B cell (primary cell): ENCODE measurements around the gene ADH1A. TPM values are rescaled to one million over a fixed set of nuclear protein-coding genes. Genes with fewer than 3 reads are reported as not detected.

Experiments
- ATAC-seq: fragments of 200-7000 bp; cut with Tn5 transposase; one replicate; pipeline ENCODE4 v1.10.0; 2021; ENCODE audit warnings: low read depth, mild to moderate bottlenecking, moderate number of reproducible peaks, moderate library complexity
- CTCF ChIA-PET: fragments of 350-600 bp; sonication (Branson Sonifier 250); formaldehyde crosslinking; loops from one replicate; lab custom pipeline; 2021; ENCODE audit warnings: antibody characterized with exemption, inconsistent platforms; lab: Charles Lee
- POLR2A ChIA-PET: fragments of 350-600 bp; sonication (Branson Sonifier 250); formaldehyde crosslinking; loops from one replicate; lab custom pipeline; 2021; ENCODE audit warnings: antibody characterized with exemption; lab: Charles Lee
- DNase-seq: peaks from one replicate; pipeline ENCODE4 v3.0.0; 2013
- H2AFZ ChIP-seq: 2 replicates; pipeline ENCODE4 v1.6.1; 2012; ENCODE audit warnings: mild to moderate bottlenecking, low read depth, low read length; ENCODE audit not compliant: insufficient read depth, poor library complexity, severe bottlenecking
- H3K27ac ChIP-seq, 2 donors: 1 replicate in 1 of 2; 2 replicates in 1 of 2; pipeline ENCODE4 v1.5.1; 2012 to 2013; ENCODE audit warnings: low read length in 2 of 2, mild to moderate bottlenecking in 2 of 2, moderate library complexity in 1 of 2
- H3K27me3 ChIP-seq, 4 experiments: fragments of 200-600 bp in 1 of 4; sonication (generic) in 1 of 4; replicated peaks in 1 of 4; 1 replicate in 2 of 4; 2 replicates in 2 of 4; pipeline versions ENCODE4 v1.6.1 to v1.7.0; 2013 to 2016; ENCODE audit warnings: low read length in 3 of 4, mild to moderate bottlenecking in 2 of 4, mixed read lengths in 1 of 4, moderate library complexity in 1 of 4; ENCODE audit not compliant: insufficient read depth in 4 of 4, control insufficient read depth in 3 of 4; ENCODE audit errors: control extremely low read depth in 1 of 4
- H3K36me3 ChIP-seq, 2 experiments: replicated peaks in 1 of 2; 1 replicate in 1 of 2; 2 replicates in 1 of 2; pipeline versions ENCODE4 v1.6.1 to v1.7.1; 2013; ENCODE audit warnings: low read length in 1 of 2; ENCODE audit not compliant: insufficient read depth in 2 of 2, control insufficient read depth in 1 of 2; ENCODE audit errors: control extremely low read depth in 1 of 2, extremely low read depth in 1 of 2
- H3K4me1 ChIP-seq, 2 donors: fragments of 200-600 bp in 1 of 2; sonication (generic) in 1 of 2; 1 replicate in 1 of 2; 2 replicates in 1 of 2; pipeline versions ENCODE4 v1.5.1 to v1.6.1; 2013 to 2017; ENCODE audit warnings: low read length in 2 of 2; ENCODE audit not compliant: control insufficient read depth in 2 of 2, insufficient read depth in 2 of 2
- H3K4me2 ChIP-seq: replicated peaks from 2 replicates; pipeline ENCODE3; 2012; ENCODE audit warnings: mild to moderate bottlenecking, low read depth, low read length; ENCODE audit not compliant: poor library complexity, severe bottlenecking
- H3K4me3 ChIP-seq, 5 experiments: fragments of 200-600 bp in 1 of 5; sonication (generic) in 1 of 5; 1 replicate in 3 of 5; 2 replicates in 2 of 5; pipeline versions ENCODE4 v1.5.1 to v1.7.0; 2011 to 2016; ENCODE audit warnings: low read length in 4 of 5, mild to moderate bottlenecking in 4 of 5, low read depth in 2 of 5, control low read depth in 1 of 5, moderate library complexity in 1 of 5; ENCODE audit not compliant: insufficient read depth in 1 of 5; ENCODE audit errors: control extremely low read depth in 1 of 5, extremely low read depth in 1 of 5
- H3K79me2 ChIP-seq: fragments of 200-600 bp; sonication (generic); one replicate; pipeline ENCODE4 v1.6.0; 2016; ENCODE audit warnings: low read length; ENCODE audit not compliant: control insufficient read depth, insufficient read depth
- H3K9ac ChIP-seq: fragments of 200-600 bp; sonication (generic); 2 replicates; pipeline ENCODE4 v1.6.1; 2017; ENCODE audit warnings: mild to moderate bottlenecking, low read length, moderate library complexity
- H3K9me3 ChIP-seq, 3 donors: one replicate each; pipeline versions ENCODE4 v1.6.1 to v1.7.1; 2013; ENCODE audit warnings: low read length in 2 of 3; ENCODE audit not compliant: control insufficient read depth in 2 of 3, insufficient read depth in 1 of 3; ENCODE audit errors: control extremely low read depth in 1 of 3
- H4K20me1 ChIP-seq: 2 replicates; pipeline ENCODE4 v1.6.0; 2012; ENCODE audit warnings: mild to moderate bottlenecking, low read length; ENCODE audit not compliant: insufficient read depth, control insufficient read depth, poor library complexity, severe bottlenecking
- H3K27ac Mint-ChIP-seq: one replicate; pipeline ENCODE4 v1.8.0; 2021; ENCODE audit warnings: mixed read lengths
- H3K27me3 Mint-ChIP-seq: one replicate; pipeline ENCODE4 v1.8.0; 2021; ENCODE audit warnings: mixed read lengths
- H3K4me1 Mint-ChIP-seq: one replicate; pipeline ENCODE4 v1.8.0; 2021; ENCODE audit warnings: mixed read lengths
- H3K4me3 Mint-ChIP-seq: one replicate; pipeline ENCODE4 v1.8.0; 2021; ENCODE audit warnings: mixed read lengths
- H3K9me3 Mint-ChIP-seq: one replicate; pipeline ENCODE4 v1.8.0; 2022; ENCODE audit warnings: mixed read lengths; ENCODE audit not compliant: insufficient read depth
- CTCF ChIP-seq: fragments of 200-600 bp; IDR thresholded peaks from one replicate; pipeline ENCODE4 v1.8.0; 2022; ENCODE audit warnings: antibody characterized with exemption, mild to moderate bottlenecking
- EZH2 ChIP-seq: IDR thresholded peaks from 2 replicates; pipeline ENCODE4 v1.6.1; 2012; ENCODE audit warnings: borderline replicate concordance, low read depth, mild to moderate bottlenecking, moderate library complexity, low read length; ENCODE audit not compliant: insufficient read depth, poor library complexity, severe bottlenecking
- WGBS: methylation state at CpG from one replicate; pipeline ENCODE4 v1.1.5; 2013; ENCODE audit warnings: missing lambda C conversion rate; ENCODE audit not compliant: insufficient coverage; 5-methylcytosine and 5-hydroxymethylcytosine counted together
- intact Hi-C: fragments of 100-400 bp; cut with micrococcal nuclease; formaldehyde crosslinking; loops from one replicate; pipeline ENCODE4 v1.10.0; 2022
- polyA plus RNA-seq: library from polyadenylated mRNA; depleted of rRNA; stranded (reverse); fragments of >200 nt; gene quantifications from 2 replicates; pipeline ENCODE4 v1.2.3, GENCODE V29; 2012
- total RNA-seq, 2 donors: library from RNA; stranded (reverse); fragments of 120-200 nt in 1 of 2; gene quantifications; 1 replicate in 1 of 2; 2 replicates in 1 of 2; pipeline versions ENCODE4 v1.2.3 to v1.2.4, GENCODE V29; 2013 to 2022

Gene ADH1A
- total and polyA plus RNA-seq, 2 donors (not counting 1 experiment from before 2014, with no cell fraction given) = not detected

DNA sequence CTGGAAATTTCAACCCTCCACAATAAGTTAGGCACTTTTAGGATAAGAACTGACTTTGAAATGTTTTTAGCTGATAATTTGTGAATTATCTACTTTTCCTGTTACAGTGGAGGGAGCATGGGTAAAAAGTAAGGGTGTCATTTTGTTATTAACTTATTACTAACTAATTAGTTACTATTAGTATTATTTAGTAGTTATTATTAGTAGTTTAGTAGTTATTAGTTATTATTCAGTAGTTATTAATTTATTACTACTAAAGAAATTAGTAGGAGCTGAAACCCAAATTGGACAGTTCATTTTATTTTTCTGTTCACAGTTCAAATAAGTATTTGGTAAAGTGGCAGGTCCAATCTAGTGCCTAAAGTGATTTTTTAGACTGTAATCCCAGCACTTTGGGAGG, 5.4 kb downstream of the ADH1A start:
- CTCF ChIA-PET = no interaction called here
- TF ChIP-seq EZH2 (no peak), CTCF (no peak)
- H4K20me1 ChIP-seq = no peaks in the 10 kb centered on the region
- H3K4me3 ChIP-seq = no peak overlapping the region
- intact Hi-C loops = no loop called here
- no peak overlapping the region for H3K27ac Mint-ChIP-seq
- no peak overlapping the region for H2AFZ ChIP-seq
- no peaks in the 10 kb centered on the region for H3K27me3 ChIP-seq
- POLR2A ChIA-PET = no interaction called here
- H3K79me2 ChIP-seq = no peaks in the 10 kb centered on the region
- H3K4me1 ChIP-seq = no peaks in the 10 kb centered on the region
- no peak overlapping the region for H3K4me2 ChIP-seq
- no peaks in the 10 kb centered on the region for H3K27me3 Mint-ChIP-seq
- no peak overlapping the region for H3K4me3 Mint-ChIP-seq
- DNase-seq (no peak), ATAC-seq (no peak)
- H3K4me1 Mint-ChIP-seq = no peaks in the 10 kb centered on the region
- H3K9me3 Mint-ChIP-seq = no peaks in the 10 kb centered on the region
- no peaks in the 10 kb centered on the region for H3K36me3 ChIP-seq
- H3K9ac ChIP-seq = no peak overlapping the region
- peaks cover 0 to under 1% (median 0%) of the 10 kb centered on the region in 3 donors for H3K9me3 ChIP-seq
- H3K27ac ChIP-seq = no peak overlapping the region

GRCh38 chr4:99282731-99283130, 8.1 kb downstream of the ADH1A start:
- Mint-ChIP-seq H3K4me3 (no peak overlapping the region), H3K27me3 (no peaks in the 10 kb centered on the region), H3K9me3 (no peaks in the 10 kb centered on the region), H3K4me1 (no peaks in the 10 kb centered on the region), H3K27ac (no peak overlapping the region)
- ChIA-PET CTCF (no interaction called here), POLR2A (no interaction called here)
- intact Hi-C loops = no loop called here
- Histone ChIP-seq H3K79me2 (no peaks in the 10 kb centered on the region), H3K27me3 (no peaks in the 10 kb centered on the region), H3K36me3 (no peaks in the 10 kb centered on the region), H3K4me1 (no peaks in the 10 kb centered on the region), H3K27ac (no peak overlapping the region), H3K4me2 (no peak overlapping the region), H3K4me3 (no peak overlapping the region), H4K20me1 (no peaks in the 10 kb centered on the region), H3K9me3 (peaks cover 0 to 1% (median 0%) of the 10 kb centered on the region in 3 donors), H3K9ac (no peak overlapping the region), H2AFZ (no peak overlapping the region)
- no peak for ATAC-seq
- no peak for DNase-seq
- 88% methylated on average over 1 of the region's 2 CpGs for WGBS
- TF ChIP-seq EZH2 (no peak), CTCF (no peak)
